NCI-H510A (cell line): Measurements from ENCODE around the gene TMCC1.

Source experiments
- DNase-seq: peaks from one replicate; lab custom pipeline; 2025; lab: John Stamatoyannopoulos, UW

Gene TMCC1

GRCh38 chr3:129609591-129610182, 283.8 kb downstream of the TMCC1 start:
- no peak for DNase-seq

DNA sequence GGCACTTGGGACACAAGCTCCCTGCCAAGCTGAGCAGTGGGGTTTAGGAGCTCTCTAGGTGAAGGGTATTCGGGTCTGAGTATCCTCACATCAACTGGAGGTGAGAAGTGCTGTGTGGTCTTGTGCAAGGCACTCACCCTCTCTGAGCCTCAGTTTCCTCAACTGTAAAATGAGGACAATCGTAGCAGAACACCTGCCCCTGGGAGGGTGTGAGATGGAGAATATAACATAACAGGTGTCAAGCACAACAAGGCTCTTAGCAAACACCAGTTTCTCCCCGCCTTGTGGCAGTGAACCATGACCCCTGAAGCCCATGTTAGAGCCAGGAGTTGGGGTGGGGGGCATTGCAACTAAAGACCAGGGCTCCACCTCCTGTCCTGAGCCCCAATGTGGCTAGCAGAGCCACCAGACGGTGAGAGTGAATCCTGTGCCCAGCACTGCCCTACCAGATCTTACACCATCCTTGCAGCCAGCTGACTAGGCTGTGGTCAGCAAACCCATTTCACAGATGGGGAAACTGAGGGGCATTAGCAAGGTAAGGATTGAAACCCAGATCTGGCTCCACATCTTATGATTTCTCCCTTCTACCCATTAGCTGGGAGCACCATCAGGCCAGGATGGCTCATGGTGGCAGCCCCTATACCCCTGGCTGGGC, 284.4 kb downstream of the TMCC1 start:
- no peak for DNase-seq

DNA sequence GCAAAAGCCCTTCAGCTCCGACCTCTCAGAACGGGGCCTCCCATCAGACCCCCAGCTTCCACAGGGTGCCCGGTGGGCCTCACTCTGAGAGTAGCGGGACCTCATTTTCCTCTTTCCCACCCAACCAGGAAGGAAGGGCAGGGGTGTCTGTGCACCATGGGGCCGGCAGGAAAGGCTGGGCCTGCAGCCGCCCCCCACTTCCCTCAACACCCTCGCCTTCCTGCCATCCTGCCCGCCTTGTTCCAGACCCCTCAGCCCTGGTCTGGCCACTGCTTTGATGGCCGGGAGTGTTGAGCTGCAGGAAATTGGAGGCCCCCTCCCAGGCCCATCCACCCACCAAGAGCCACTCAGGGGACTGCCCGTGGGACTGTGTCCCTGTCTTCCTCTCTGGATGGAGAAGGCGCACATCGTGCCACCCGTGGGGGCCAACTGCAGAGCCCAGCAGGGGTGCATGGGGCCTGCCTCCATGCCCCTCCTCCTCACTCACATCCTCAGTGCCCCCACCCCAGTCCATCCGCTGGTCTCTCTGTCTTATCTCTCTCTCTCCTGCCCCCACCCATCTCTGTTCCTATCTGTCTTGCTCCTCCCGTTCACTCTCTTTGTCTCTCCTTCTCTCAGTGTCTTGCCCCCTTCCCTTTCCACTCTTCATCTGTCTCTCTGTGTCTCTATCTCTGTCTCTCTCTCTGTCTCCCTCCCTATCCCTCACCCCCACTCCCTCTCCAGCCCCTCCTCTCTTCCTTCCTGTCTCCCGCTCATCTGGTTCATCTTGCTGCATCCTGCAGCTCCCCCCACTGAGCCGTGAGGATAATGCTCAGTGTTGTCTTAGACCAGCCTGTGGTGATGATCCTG, 285.2 kb downstream of the TMCC1 start:
- DNase-seq, result peak; percentile 54

DNA sequence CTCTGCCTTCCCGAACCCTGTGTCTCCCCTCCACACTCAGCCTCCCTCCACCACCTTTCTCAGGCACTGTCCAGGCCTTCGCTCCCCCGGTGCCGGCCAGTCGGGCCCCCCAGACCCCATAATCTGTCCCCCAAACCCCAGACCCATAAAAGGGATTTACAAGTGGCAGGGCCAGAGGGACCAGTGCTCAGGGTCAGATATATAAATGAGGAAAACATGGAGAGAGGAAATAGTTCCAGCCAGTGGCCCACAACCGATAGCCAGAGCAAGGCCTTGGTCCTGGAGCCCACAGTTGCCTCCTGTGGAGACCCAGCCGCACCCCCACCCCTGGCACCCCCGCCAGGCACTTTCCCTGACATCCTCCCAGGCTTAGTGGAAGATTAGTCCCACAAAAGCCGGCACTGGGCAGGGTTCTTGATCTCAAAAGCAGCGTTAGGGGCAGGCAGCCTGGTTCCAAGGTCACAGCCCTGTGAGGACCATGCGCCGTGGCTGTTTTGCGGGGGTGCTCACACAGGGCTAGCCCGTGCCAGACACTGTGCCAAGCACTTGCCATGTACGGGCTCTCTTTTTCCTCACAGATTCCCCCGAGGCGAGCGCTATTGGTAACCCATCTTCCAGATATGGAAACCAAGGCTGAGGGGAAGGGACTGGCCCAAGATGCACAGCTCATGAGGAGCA, 286.0 kb downstream of the TMCC1 start:
- DNase-seq, result no peak

- peak; percentile 83 for DNase-seq
Measured at GRCh38 chr3:129606636-129607390, 286.7 kb downstream of the TMCC1 start, which contains the start of gene PLXND1. TSS of gene PLXND1 (minus strand) at chr3:129606676. CDS start at chr3:129606639, 37 bp downstream.

DNA sequence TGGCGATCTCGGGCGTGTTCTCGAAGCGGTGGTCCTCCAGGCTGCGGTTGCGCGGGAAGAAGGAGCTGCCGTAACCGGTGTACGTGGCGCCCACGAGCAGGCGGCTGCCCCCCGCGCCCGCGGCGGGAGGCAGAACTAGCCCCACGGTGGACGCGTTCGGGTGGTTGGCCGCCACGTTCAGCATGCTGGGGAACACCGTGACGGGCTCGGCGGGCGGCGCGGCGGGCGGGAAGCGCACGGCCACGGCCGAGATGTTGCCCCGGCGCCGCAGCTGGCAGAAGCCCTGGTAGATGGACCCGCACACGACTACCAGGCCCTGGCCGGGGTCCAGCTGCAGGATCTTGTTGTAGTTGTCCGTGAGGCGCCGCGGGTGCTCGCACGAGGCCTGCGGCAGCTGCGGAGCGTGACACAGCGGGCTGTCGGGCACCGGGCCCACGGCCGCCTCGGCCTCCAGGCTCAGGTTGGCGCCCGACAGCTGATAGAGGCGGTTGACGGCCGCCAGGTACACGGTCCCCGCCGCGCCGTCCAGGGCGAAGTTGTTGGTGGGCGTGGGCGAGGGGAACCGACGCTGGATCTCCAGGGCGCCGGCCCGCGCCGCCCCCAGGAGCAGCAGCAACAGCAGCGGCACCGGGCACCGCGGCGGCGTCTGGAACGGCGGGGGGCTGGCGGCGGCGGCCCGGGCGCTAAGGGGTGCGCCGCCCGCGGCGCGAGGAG, 287.4 kb downstream of the TMCC1 start:
- no peak for DNase-seq

- DNase-seq, result peak; percentile 70
Measured at GRCh38 chr3:129605203-129605921, 288.1 kb downstream of the TMCC1 start.

GRCh38 chr3:129604767-129605166, 288.7 kb downstream of the TMCC1 start:
- no peak for DNase-seq

GRCh38 chr3:129603991-129604749, 289.3 kb downstream of the TMCC1 start:
- DNase-seq, result no peak

DNA sequence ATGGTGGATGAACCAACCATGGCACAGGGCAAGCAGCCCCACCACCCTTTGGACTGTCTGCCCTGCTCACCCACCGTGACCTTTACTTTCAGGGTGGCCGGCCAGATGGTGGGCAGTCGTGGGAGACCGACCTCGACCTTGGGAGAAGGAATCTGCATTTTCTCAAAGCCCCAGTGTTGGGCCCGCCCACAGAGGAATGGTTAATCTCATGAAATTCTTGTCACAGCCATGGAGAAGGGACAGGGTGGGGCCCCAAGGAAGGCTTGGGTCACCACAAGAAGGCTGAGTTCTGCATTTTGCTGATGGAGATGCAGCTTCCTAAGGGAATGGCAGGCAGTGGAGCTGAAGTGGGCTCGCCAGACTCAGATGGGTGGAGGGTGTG, 290.0 kb downstream of the TMCC1 start:
- no peak for DNase-seq

GRCh38 chr3:129602730-129603560, 290.6 kb downstream of the TMCC1 start:
- no peak for DNase-seq

GRCh38 chr3:129602309-129602708, 291.2 kb downstream of the TMCC1 start:
- peak; percentile 68 for DNase-seq

DNA sequence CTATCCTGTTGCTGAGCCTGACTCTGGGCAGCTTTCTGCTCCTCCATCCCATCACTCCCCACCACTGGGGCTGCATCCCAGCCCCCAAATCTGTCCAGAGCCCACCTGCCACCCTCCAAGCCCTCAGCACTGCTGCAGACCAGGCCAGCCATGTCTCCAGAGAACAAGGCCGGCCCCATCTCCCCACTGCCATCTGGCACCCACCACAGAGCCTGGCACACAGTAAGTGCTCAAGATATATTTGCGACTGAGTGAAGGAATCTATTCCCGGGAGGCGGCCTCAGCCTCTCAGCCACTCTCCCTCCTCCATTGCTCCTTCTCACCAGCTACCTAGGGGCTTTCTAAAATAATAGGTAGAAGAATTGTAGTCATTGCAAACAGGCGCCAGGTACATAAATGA, 291.8 kb downstream of the TMCC1 start:
- no peak for DNase-seq

GRCh38 chr3:129600348-129600747, 293.2 kb downstream of the TMCC1 start:
- DNase-seq, result no peak

DNA sequence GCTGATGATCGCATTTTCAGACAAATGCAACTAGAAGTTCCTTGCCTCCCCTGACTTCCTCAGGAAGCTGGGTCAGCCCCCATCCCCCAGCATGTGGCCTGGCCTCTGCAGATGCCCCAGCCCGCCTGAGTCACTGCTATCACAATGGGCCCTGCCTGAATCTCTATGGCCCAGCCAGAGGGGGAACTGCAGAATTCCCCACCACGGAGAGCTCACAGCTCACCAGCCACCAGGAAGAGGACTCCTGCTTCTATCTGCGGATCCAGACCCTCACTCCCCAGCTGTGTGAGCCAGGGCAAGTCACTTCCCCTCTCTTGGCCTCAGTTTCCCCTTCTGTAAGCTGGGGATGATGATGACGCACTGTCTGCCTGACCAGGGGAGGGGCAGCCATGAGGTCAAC, 293.9 kb downstream of the TMCC1 start:
- DNase-seq, result no peak

DNA sequence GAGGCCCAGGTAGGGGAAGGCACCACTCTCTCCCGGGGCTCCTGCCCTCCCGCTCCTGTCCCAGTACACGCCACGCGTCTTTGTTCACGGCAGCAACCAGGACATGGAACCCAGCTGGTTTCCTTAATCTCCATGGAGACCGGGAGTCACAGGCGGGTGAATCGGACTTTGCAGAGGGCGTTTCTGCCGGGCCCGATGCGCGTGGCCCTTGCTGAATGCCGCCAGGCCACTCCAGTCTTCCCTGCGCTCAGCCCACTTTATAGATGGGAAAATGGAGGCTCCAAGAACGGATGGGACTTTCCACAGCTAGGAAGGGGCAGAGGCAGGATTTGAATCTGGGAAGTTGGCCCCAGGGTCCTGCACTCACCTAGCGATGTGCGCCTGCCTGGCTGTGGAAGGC, 294.4 kb downstream of the TMCC1 start:
- no peak for DNase-seq

- no peak for DNase-seq
Measured at GRCh38 chr3:129598484-129598883, 295.0 kb downstream of the TMCC1 start.

- DNase-seq, result no peak
Measured at GRCh38 chr3:129598000-129598381, 295.5 kb downstream of the TMCC1 start.
